Subcutaneous adipose tissue (tissue), 4 donors: ENCODE measurements around the gene OTUB2. TPM values are rescaled to one million over a fixed set of nuclear protein-coding genes. Genes with fewer than 3 reads are reported as not detected.

ENCODE experiments used
- total RNA-seq, 4 donors: library from RNA; depleted of rRNA; stranded (reverse); fragments of >200 nt; gene quantifications; one replicate each; pipeline ENCODE4 v1.1.0, GENCODE V29; 2016
- TF ChIP-seq, protein P1 (sequence below): fragments of 450-650 bp; IDR thresholded peaks from one replicate; pipeline ENCODE4 v1.5.1; 2016; ENCODE audit warnings: low read depth, mild to moderate bottlenecking, control low read depth, antibody characterized with exemption, moderate library complexity

OTUB2 gene
- total RNA-seq, 4 donors from 2014 or later = 0.22 to 3.9 (median 0.43) TPM

DNA sequence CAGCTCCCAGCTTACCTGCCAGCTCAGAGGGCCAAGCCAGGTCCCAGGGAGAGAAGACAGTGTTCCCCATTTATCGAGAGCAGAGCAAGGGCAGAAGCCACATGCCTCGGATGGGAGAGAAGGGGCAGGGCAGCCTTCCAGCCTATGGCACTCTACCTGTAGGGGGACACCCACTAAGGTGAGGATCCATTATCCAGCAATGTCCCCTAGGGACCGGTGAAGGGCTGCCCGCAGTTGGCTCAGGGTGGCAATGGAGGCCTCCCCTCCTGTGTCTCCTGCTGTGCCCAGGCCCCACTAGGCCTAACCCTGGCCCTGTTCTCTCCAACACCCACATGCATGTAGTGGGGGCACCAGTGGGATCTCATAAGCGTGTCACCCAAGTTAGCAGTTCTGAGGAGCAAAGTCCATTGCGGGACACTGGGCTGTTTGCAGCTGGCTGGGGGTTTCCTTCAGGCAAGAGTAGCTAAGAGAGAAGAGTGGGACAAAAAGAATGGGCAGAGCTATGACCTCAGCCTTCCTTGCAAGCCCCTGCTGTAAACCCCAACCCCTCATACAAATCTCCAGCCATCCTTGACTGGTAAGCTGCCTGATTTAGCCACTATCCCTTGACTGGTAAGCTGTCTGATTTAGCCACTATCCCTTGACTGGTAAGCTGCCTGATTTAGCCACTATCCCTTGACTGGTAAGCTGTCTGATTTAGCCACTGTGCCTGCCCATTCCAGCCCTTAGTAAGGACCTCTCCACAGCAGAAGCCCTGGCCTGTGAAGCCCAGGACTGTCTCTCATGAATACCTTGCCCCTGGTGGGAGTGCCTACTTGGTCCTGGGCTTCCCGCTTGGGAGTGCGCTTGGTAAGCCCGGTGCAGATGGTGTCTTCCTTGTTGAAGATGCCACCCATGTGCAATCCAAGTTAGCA lies 44.6 kb upstream of the OTUB2 start:
- TF ChIP-seq, protein P1, sequence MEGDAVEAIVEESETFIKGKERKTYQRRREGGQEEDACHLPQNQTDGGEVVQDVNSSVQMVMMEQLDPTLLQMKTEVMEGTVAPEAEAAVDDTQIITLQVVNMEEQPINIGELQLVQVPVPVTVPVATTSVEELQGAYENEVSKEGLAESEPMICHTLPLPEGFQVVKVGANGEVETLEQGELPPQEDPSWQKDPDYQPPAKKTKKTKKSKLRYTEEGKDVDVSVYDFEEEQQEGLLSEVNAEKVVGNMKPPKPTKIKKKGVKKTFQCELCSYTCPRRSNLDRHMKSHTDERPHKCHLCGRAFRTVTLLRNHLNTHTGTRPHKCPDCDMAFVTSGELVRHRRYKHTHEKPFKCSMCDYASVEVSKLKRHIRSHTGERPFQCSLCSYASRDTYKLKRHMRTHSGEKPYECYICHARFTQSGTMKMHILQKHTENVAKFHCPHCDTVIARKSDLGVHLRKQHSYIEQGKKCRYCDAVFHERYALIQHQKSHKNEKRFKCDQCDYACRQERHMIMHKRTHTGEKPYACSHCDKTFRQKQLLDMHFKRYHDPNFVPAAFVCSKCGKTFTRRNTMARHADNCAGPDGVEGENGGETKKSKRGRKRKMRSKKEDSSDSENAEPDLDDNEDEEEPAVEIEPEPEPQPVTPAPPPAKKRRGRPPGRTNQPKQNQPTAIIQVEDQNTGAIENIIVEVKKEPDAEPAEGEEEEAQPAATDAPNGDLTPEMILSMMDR = no peak

DNA sequence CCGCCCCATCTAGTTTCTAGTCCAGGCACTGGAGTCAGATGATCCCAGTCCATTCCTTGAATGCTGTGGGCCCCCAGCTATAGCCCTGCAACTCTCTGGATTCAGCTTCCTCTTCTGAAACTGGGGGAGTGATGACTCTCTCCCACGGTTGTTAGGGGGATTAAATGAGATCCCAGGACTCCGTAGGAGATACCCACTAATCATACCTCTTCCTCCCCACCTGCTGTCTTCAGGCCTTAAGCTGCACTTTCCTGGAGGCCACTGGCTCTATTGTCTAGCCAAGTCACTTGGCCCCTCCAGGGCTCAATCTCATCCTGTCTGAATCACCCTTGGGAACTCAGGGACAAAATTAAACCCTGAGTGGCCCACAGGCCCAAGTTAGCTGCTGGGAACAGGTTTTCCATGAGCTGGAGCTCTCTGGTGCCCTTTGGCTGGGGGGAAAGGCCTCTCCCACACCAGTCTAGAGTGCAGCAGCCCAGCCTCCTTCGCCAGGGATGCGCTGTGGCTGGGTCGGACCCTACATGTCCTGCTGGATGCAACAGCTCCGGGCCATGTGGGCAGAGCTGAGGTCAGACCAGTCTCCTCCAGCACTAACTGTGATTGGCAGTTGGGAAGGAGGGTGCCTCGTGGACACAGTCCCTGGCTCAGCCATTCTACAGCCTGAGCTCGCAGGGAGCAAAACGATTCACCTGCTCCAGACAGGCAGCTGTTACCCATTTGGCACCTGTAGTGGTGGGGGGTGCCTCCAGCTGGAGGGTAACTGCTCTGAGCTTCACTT lies 43.7 kb upstream of the OTUB2 start:
- TF ChIP-seq, protein P1 = no peak

DNA sequence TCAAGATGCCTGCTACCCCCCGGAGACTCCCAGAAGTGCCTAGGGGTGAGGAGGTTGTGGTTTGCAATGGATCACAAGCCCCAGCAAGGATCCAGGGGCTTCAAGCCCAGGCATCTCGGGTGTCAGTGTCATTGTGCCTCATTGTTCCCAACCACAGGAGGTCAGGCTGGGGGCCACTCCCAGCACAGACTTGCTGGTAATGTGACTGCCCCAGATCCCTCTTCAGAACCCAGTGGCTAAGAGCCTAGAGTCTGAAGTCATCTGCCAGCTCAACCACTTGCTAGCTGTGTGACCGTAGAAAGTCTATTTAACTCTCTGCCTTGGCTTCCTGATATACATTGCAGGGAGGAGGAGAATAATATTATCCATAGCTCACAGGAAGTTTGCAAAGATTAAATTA lies 42.1 kb upstream of the OTUB2 start:
- TF ChIP-seq, protein P1 = no peak

DNA sequence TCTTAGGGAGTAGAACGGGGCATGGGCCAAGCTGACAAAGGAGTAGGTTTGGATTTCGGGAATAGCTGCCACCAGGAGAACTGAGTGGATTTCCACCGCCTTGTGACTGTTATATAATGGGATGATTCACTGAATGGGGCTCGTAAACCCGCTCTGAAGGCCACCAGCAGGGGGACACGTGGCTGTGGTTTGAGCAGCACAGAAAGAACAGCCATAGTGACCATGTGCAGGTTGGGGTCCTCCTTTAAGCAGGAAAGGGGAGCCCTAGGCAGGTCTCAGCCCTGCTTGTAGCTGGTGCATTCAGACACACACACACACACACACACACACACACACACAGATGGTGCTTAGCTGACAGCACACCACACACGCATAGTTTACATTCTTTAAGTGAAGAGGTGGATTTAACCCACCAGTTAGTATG lies 41.1 kb upstream of the OTUB2 start:
- TF ChIP-seq, protein P1 = no peak

DNA sequence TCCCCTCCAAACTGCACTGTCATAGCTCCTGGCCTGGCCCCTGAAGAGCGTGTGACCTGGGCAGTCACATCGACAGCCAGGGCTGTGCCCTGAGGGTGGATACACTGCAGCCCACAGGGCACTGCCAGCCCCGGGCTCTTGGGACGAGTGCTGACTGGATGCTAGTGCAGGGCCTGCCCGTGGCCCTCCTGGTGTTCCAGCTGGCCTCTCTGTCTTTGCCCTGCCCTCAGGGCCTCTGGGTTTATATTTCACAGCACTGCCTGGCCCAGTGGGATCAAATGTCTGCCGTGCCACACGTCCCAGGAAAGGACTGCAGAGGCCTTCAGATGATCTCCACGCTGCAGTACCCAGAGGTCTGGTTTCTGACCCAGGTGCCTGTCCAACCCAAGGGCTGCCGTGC lies 39.2 kb upstream of the OTUB2 start:
- TF ChIP-seq, protein P1 = no peak

DNA sequence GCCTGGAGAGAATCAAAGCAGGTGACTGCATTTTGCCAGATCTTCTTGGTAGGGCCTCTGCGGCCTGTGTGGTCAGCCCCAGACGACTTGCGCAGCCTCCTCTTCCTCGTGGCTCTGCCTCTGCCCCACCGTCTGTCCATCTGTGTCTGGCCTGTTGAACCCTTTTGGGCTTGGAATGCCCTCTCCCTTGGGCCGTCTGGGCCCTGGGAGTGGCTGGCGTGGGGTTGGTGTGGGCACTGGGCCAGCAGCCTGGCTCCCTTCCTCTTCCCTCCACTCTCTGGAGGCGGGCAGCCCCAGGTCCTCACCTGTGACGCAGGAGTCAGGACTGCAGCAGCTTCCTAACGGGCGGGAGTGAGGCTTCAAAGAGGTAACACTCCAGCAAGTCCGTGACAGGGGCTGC lies 38.8 kb upstream of the OTUB2 start:
- TF ChIP-seq, protein P1 = no peak
